OCI-M1 (cell line): ENCODE measurements around the gene FAM120B.

Source experiments
- DNase-seq: peaks from one replicate; lab custom pipeline; 2025; lab: John Stamatoyannopoulos, UW

Gene FAM120B

DNA sequence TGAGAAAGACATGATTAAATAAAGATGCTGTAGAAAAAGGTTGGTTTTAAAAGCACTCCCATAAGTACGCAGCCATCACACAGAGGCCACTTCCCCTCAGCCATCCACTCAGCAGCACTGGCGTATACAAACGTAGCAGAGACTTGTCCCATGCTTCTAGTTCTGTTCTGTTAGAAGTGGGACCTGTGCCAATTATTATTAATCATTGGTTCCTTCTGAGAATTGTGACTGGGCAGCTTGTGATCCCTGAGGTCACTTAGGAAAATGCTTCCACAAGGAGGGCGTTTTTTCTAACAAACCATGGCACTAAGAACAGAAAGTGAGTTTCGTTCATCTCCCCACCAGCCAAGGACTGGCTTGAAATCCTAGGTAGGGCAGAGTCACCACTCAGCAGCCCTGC, 53.9 kb downstream of the FAM120B start:
- no peak for DNase-seq

DNA sequence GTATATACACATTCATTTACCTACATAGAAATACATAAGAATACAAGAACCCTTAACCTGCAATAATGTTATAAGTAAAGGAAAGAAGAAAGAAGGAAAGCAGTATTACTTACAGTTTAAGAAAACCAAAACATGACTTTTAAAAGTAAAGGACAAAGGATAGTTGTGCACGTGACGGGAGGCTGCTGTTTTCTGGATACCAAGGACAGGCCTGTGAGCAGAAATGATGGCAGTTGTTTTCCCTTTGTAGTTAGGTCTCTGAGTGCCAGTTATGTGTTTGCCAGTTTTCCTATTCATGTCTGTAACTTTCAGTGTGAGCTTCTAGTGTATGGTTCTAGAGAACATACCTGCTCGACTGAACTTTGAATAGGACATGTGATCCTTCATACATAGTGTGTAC, 54.8 kb downstream of the FAM120B start:
- no peak for DNase-seq

DNA sequence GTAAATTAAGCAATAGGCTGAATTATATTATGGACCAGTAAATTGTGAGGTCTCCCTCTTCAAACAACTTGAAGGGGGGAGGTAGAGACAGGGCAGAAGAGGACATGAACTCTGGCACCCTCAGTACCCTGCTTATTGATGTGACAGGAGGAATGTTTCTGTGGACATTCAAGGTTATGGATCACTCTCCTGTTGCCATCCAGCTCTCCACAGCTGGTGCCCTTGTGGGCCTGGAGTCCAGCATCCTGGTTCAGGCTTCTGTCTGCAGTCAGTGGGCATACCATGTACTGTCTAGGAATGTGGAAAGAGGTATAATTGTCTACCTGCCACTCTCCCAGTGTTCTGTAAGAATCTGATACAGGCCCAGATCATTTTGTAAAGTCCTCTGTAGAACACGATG, 55.6 kb downstream of the FAM120B start:
- no peak for DNase-seq

DNA sequence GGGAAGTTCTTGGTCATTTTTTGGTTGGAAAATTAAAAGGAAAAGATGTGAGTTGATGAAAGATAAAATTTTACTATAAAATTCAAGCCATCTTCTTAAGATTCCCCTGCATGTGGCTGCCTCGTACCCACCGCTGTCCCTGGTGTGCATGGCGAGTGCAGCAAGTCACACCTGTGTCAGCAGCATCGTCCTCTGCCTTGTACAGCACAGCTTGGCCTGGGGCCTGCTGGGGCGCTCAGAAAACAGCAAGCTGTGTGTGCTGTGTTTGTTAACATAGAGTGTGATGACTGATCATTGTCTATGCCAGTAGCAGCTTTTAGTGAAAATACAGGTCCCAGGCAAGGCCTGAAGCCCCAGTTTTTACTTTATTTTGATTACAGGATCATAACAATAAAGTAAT, 56.7 kb downstream of the FAM120B start:
- no peak for DNase-seq

DNA sequence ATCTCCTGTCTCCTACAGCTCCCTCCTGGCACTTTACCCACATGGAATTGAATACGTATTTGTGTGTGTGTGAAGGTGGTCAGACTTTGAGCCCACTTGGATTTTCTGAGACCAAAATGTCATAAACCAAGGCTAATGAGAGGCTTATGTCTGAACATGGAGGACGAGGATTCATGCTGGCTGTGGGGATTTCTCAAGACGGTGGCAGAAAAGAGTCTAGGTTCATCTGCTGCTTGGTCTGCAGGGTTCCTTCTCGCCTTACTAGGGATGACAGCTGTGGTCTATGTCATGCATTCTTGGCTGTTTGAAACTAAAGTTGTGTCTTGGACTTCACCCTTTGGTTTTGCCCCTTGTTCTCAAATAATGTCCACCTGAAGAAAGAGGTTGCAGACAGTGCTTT, 58.6 kb downstream of the FAM120B start:
- DNase-seq, result no peak

DNA sequence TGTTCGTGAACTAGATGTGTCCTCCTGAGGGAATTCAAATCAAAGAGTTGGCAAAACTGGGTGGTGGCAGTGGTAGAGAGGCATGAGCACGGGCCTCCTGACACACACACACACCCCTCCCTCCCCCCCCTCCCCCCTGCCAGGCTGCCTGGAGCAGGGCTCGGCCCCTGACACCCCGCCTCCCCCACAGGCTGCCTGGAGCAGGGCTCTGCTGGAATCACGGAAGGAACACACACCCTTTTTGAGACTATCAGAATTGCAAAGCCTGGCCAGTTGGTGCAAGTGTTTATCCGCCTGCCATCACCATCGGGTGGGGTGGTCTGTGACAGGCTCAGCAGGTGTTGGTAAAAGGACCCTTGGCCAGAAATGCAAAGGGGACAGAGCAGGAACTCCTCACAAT, 59.0 kb downstream of the FAM120B start:
- DNase-seq, result no peak

DNA sequence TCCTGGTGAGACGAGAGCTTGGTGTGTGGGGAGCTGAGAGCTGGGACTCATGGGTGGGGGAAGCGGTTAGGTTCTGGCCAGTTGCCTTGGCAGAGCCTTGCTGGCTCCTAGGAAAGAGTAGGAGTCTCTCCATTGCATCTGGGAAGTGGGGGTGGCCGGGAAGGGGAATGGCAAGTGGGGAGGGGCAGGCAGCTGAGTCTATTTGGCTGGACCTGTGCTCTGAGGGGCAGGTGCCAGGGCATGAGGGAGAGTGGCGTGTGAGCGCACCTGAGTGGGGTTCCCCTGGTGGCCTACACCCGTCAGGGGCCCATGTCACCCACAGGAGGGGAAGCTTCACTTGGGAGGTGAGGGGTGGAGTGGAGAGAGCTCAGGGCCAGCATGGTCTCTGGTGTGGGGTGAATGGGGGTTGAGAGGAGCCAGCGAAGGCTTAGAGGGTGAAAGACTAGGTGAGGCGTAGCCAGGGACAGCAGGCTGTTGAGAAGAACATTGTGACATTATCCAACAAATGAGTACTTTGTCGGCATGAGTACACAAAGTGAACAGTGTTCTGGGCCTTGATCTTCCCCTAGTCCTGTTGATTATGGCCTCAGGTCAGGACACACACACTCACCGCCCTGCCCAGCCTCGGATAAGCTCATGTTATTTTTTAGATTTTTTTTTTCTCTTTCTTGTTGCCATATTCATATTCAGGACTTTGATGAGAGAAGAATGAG, 59.8 kb downstream of the FAM120B start:
- no peak for DNase-seq

DNA sequence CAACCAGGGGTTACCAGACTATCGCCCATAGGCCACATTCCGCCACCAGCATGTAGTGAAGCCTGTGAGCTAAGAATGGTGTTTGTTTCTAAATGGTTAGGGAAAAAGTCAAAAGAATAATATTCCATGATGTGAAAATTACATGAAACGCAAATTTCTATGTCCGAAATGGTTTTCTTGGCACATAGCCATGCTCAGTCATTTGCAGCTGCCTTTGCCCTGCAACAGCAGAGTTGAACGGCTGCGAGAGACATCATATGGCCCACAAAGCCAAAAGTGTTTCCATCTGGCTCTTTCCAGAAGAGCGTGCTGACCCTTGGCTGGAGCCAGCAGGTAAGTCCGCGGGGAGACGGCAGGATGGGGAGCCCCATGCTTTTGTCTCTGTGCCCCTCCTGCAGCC, 60.7 kb downstream of the FAM120B start:
- no peak for DNase-seq

DNA sequence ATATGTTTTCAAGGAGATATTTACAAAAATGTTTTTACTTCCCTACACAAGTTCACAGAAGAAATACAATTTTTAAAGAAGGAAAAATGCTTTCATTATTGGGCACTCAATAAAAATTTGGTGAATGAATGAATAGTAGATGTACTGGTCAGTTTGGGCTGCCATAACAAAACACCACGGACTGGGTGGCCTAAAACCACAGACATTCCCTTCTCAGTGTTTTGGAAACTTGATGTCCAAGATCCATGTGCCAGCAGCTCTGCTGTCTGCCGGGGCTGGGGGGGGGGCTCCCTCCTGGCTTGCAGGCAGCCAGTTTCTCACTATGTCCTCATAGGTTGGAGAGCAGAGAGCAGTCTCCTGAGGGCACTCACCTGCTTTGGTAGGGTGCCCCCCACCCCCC, 62.0 kb downstream of the FAM120B start:
- DNase-seq, result no peak

DNA sequence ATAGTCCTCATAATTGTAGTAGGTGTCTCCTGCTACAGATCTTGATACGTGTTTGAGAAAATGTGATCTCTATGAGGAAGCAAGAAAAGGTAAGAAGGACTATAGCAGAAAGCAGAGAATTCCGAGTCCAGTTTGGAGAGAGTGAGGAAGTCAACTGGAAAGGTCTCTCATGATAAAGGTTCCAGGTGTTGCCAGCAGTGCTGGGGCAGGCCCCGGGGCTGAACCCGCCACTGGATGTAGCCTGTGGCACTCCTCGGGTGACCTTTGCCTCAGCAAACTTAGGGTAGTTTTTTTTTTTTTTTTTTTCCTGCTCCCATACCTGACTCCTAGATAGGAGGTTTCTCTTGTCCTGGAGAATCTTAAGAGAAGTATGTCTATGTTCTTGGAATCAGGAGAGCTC, 62.8 kb downstream of the FAM120B start:
- no peak for DNase-seq

DNA sequence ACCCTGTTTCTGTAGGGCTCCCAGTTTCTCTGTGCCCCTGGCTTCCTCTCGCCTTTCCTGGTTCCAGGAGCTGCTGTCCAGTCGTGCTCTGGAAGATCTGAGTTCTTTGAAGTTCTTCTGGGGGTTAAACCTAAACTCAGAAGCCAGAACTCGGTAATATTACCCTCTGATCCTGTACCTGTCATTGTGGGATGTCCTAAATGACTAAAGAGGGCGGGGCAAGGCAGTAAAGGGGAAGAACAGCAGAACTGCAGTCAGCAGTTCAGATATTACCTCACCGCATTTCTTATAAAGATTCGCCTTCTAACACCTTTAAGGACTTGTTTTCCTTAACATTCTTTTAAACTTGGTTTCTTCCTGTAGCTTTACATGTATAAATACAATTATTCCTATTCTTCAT, 63.9 kb downstream of the FAM120B start:
- no peak for DNase-seq

DNA sequence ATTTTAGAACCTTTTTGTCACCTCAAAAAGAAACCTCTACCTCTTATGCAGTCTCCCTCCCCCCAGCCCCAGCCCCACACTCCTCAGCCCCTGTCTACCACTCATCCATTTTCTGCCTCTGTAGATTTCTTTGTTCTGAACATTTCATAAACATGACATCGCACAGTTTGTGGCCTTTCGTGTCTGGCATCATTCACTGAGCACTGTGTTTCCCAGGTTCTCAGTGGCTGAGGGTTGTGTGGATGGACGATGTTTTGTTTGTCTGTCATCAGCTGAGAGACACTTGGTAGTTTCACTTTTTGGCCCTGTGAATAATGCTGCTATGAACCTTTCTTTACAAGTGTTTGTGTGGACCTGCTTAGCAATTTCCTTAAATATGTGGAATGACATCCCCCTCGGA, 64.5 kb downstream of the FAM120B start:
- DNase-seq, result no peak

DNA sequence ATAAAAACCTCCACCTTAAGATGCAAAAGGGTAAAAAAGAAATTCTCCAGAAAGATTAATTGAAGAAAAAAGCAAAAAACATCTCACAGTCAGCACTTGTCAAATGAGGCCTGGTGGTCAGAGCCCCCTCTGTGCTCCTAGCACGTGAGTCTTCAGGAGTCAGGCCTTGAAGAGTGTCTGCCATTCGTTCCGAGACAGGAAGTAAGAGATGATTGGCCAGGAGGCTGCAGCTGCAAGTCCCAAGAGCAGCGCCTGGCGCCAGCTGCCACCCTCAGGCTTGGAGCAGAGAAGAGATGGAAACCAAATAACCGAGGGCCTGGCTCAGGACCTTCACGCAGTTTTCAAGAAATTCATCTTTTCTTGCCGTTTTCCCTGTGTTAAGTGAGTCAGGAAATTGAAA, 65.0 kb downstream of the FAM120B start:
- no peak for DNase-seq

DNA sequence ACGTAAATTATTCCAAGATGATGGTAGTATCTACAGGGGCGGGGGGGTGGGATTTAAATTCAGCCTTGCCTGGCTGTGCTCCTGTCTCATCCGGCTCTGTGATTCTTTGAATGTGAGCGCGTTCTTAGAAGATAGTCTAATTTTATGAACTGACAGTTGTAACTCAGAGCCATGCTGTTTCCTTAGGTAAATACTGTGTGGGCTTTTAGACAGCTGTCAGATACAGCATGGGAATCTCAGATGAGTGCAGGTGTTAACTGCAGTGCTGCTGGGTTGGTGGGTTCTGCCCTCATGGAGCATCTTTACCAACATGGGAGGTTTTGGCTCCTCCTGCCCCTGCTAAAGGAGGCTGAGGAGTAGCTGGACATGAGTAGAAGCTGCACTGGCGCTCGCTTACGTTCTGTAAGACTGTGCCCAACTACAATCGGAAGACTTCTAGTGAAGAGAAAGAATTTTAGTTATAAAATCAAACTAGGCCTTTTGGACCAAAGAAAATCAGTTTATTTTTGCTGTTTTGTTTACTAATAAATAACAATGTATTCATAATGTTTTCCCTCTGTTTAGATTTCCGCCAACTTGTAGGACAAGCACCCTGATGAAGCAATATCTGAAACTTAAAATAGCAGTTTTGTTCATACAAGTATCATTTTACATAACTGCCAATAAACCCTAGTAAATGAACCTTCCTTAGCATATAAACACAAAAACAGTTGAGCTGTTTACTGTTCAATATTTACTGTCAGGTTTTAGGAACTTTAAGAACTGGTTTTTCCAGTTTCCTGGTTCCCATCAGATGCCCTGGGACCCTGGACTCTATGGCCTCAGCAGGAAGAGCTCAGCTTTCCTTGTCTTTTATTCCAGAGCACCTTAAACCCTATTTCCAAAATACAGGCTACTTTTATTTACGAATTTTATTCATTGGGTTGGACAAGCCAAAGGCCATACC, 66.1 kb downstream of the FAM120B start:
- DNase-seq, result no peak

DNA sequence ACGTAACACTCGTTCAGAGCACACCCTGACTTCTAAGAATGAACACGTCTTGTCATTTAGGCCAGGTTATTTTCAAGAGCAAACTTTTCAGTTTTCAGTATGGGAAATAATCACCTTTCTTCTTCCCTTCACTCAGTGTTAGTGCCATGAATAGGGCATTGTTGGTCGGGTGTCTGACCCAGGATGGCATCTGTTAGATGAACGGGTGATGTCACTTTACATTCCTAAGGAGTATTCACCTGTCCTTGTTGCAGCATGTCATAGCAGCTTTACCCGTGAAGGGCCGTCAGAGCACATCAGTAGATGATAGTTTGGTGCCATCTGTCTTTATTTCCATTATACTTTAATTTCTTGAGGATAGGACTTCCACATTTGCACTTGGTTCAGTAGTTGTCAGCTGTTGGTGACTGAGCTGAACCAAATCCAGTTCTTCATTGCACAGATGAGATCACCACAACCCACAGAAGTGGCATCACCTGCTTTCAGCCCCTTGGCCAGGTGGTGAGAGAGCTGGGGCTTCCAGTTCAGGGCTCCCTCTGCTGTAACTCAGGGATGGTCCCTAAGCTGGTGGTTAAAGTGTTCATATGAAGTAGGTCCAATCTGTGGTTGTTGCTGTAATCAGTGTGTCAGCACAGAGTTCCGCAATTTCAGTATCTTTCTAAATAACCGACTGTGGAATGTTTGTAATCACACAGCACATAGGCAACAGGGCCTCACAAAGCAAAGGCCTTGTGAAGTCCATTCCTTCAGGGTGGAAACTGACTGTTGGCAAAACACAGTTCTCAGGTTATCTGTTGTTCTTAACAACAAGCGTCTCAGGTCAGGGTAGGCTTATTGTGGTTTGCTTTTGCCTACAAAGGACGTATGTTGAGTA, 68.2 kb downstream of the FAM120B start:
- DNase-seq, result no peak

DNA sequence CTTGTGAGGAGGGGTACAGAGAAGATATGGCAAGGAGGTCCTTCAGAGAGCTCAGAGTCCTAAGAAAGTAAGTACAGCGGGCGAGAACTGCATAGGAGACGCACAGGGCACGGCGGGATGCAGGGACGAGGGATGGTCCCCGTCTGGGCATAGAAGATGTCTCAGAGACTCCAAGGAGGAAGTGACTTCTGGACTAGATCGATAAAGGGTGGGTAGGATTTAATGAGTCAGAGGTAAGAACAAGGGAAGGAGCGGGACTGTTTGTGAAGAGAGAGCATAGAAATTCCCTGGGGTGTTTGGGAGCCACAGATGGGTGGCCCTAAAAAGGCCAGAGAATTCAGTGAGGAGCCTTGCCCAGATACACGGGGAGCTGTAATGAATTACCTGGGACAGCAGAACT, 69.1 kb downstream of the FAM120B start:
- DNase-seq, result no peak

DNA sequence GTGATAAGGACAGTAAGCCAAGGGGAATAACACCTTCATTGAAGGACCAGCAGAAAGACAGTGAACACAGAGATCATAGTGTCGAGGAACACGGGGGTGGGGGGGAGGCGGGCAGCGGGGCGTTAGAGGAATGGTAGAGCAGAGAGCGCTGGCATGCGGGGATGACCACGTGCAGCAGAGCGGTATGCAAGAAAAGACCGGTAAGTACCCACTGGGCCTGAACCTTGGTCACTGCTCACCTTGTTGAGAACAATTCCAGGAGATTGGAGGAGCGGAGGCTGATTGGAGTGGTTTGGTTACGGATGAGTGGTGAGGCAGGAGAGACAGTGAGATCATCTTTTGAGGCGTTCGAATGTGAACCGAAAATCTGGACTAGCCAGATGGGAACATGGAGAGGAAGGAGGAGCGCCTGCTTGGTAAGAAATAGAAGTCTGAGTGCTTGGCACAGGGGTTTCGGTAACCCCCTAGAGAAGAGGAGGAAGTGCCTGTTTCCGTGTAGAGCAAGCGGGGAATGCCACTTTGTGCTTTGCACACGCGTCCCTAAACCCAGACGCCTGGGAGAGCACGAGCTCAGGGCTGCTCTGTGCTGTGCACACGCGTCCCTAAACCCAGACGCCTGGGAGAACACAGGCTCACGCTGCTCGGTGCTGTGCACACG, 70.0 kb downstream of the FAM120B start:
- no peak for DNase-seq

DNA sequence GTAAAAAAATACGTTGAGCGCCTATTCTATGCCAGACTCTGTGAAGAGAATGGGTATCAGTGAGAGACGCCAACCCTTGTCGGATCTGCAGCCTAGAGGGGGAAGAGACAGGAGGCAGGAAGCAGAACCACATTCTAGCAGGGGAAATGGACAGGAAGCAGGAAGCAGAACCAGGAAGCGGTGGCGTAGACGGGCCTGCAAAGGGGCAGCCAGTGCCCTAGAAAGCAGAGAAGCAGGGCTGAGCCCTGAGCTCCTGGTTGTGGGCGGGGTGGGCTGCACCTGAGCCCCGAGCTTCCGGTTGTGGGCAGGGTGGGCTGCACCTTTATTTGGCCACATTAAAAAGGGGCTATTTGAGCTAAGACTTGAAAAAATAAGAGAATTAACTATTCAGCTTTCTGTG, 71.9 kb downstream of the FAM120B start:
- no peak for DNase-seq

DNA sequence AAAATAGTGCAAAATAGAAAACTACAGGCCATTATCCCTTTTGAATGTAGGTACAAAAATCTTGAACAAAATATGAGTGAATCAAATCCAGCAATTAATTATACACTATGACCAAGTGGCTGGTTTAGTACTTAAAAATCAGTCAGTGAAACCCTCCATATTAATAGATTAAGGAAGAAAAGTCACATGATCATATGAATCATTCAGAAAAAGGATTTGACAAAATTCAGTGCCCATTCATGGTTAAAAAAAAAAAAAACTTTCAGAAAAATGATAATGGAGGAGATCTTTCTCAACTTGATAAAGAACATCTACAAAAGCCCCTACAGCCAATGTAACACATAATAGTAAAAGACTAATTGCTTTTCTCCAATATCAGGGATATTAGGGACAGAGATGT, 75.0 kb downstream of the FAM120B start:
- no peak for DNase-seq

DNA sequence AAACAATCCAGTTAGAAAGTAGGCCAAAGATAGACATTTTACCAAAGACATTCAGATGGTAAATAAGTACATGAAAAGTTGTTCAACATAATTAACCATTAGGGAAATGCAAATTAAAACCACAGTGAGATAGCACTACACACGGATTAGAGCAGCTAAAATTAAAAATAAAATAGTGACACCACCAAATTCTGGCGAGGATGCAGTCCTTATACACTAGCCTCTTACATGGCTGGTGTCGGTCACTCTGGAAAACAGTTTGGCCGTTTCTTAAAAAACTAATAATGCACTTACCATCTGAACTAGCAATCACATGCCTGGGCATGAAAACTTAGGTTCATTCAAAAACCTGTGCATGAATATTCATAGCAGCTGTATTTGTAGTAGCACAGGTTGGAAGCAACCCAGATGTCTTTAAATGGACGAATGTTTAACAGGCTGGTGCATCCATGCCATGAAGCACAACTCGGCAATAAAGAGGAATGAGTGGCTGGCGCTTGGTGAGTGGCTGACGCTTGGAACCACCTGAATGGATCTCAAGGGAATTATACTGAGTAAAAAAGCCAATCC, 77.0 kb downstream of the FAM120B start:
- DNase-seq, result no peak

DNA sequence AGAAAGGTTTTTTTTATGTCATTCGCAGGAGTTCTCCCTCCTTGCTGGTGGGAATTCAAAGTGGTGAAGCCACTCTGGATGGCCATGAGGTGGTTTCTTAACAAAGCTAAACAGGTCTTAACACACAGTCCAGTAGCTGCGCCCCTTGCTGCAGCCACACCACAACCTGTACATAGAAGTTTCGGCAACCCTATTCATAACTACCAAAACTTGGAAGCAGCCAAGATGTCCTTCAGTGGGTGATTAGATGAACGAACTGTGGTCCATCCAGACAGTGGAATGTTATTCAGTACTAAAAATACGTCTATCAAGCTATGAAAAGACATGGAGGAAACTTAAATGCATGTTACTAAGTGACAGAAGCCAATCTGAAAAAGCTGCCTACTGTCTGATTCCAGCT, 78.9 kb downstream of the FAM120B start:
- no peak for DNase-seq

DNA sequence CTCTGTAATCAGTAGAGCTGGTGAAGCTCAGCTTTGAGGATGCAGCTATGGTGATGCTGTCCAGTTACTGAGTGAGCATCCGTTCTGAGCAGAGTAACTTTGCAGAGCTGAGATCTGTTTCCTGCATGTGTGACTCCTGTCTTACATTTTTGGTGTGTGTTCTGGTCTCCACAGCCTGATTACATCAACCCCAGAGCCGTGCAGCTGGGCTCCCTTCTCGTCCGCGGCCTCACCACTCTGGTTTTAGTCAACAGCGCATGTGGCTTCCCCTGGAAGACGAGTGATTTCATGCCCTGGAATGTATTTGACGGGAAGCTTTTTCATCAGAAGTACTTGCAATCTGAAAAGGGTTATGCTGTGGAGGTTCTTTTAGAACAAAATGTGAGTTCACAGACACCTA, 81.6 kb downstream of the FAM120B start:
- DNase-seq, result no peak
